ENCODE data around the gene SMIM29.
"Not testable (repeated sequence)": the region's sequence is repeated elsewhere in the genome, so short reads cannot be mapped to it uniquely, and the experiment has no call there.

The SMIM29 gene

DNA sequence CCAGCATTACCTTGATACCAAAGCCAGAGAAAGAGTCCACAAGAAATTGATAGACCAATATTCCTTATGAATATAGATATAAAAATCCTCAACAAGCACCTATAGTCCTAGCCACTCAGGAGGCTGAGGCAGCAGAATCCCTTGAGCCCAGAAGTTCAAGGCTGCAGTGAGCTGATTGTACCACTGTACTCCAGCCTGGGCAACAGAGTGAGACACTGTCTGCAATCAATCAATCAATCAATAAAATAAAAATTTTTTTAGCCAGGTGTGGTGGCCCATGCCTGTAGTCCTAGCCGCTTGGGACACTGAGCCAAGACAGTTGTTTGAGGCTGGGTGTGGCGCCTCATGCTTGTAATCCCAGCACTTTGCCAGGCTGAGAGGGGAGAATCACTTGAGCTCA is 18.9 kb upstream of the SMIM29 start:
- DNase-seq: no peak

- not testable (repeated sequence) for DNase-seq
Observed at GRCh38 chr6:34263484-34263883, 14.7 kb upstream of the SMIM29 start.

DNA sequence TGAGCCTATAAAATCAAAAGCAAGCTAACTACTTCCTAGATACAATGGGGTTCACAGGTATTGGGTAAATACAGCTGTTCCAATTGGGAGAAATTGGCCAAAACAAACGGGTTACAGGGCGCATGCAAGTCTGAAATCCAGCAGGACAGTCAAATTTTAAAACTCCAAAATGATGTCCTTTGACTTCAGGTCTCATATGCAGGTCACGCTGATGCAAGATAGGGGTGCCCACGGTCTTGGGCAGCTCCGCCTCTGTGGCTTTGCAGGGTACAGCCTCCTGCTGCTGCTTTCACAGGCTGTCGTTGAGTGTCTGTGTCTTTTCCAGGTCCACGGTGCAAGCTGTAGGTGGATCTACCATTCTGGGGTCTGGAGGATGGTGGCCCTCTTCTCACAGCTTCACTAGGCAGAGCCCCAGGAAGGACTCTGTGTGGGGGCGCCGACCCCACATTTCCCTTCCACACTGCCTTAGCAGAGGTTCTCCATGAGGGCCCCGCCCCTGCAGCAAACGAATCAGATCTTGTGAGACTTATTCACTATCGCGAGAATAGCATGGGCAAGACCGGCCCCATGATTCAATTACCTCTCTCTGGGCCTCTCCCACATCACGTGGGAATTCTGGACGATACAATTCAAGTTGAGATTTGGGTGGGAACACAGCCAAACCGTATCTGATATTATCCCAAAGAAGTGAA is 11.9 kb upstream of the SMIM29 start:
- DNase-seq: no peak

GRCh38 chr6:34259529-34260069 is 10.8 kb upstream of the SMIM29 start:
- DNase-seq: no peak

DNA sequence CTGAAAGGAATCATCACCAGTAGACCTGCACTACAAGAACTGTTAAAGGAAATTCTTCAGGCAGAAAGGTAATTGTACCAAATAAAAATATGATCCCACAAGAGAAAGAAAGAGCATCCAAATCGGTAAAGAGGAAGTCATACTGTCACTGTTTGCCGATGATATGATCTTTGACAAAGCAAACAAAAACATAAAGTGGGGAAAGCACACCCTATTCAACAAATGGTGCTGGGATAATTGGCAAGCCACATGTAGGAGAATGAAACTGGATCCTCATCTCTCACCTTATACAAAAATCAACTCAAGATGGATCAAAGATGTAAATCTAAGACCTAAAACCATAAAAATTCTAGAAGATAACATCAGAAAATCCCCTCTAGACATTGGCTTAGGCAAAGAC is 3.6 kb upstream of the SMIM29 start:
- DNase-seq: not testable (repeated sequence)

- DNase-seq: no peak
Observed at GRCh38 chr6:34249469-34250261, 859 bp upstream of the SMIM29 start.

DNA sequence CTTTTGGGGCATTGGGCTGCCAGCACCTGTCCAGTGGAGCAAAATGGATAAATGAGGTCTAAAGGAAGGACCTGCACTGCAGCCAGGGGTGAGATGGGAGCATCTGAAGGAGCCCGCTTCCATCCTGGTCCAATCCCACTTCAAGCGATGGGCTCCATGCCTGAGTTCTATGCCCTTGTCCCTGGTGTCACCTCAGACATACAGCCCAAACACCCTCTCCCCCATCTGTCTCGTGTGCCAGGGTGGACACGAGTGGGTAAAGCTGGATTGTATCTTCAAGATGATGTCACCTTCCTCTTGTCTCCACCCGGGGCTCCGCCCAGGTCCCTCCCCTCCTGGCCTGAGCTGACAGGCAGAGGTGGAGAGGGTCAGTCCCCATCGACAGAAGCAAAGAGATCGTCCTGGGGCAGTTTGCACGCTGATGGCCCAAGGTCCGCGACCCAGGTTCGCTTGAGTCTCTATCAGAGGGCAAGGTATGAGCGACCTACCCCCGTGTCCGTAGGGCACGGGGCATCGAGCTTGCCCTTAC is 544 bp downstream of the SMIM29 start:
- no peak for DNase-seq

DNA sequence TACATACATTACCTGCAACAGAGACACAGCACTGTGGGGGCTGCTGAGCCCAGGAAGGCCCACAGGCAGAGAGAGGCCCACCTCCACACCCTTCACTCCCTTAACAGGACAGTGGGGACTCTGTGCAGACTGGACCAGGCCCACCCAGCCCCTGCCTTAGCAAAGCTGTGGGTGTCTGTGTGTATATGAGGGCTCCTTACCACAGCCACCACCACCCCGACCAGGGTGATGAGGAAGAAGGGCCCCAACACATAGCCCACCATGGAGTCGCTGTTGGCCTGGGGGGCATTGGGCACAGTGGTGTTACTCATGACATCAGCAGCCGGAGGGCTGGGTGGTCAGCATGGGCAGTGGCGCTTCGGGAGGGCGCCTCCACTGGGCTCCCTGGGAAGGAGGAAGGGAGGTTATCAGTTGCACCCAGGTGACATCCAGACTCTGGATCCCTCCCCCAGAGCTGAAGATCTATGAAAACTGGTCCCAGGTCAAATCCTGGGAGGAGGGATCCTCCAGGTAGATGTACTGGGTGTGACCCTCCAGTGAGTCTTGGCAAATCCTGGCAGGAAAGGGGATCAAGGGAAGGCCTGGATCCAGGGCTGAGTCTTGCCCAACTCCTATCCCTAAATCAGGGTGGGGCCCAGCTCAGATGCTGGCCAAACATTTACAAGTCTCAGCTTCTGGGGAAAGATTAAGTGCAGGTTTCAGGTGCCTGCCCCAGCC is 1.2 kb downstream of the SMIM29 start:
- no peak for DNase-seq

- DNase-seq: no peak
Observed at GRCh38 chr6:34246563-34247391, 2.0 kb downstream of the SMIM29 start.

DNA sequence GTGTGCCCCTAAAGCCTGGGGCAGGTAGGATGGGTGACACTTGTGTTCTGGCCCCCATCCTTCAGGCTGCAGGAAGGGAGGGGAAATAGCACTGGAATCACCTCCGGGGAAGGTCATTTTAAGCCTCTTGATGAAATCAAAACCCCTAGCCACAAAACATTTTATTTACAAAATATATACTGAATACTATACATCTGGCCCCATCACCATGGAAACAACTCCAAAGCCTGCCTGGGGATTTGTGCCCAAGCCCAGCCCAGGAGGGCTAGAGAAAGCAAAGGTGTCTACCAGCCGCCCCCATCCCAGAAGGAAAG is 2.6 kb downstream of the SMIM29 start:
- DNase-seq: no peak

DNA sequence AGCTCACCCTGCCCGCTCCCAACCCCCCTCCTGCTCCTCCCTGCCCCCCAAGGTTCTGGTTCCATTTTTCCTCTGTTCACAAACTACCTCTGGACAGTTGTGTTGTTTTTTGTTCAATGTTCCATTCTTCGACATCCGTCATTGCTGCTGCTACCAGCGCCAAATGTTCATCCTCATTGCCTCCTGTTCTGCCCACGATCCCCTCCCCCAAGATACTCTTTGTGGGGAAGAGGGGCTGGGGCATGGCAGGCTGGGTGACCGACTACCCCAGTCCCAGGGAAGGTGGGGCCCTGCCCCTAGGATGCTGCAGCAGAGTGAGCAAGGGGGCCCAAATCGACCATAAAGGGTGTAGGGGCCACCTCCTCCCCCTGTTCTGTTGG is 3.1 kb downstream of the SMIM29 start:
- not testable (repeated sequence) for DNase-seq

GRCh38 chr6:34245032-34245760 is 3.6 kb downstream of the SMIM29 start:
- not testable (repeated sequence) for DNase-seq

DNA sequence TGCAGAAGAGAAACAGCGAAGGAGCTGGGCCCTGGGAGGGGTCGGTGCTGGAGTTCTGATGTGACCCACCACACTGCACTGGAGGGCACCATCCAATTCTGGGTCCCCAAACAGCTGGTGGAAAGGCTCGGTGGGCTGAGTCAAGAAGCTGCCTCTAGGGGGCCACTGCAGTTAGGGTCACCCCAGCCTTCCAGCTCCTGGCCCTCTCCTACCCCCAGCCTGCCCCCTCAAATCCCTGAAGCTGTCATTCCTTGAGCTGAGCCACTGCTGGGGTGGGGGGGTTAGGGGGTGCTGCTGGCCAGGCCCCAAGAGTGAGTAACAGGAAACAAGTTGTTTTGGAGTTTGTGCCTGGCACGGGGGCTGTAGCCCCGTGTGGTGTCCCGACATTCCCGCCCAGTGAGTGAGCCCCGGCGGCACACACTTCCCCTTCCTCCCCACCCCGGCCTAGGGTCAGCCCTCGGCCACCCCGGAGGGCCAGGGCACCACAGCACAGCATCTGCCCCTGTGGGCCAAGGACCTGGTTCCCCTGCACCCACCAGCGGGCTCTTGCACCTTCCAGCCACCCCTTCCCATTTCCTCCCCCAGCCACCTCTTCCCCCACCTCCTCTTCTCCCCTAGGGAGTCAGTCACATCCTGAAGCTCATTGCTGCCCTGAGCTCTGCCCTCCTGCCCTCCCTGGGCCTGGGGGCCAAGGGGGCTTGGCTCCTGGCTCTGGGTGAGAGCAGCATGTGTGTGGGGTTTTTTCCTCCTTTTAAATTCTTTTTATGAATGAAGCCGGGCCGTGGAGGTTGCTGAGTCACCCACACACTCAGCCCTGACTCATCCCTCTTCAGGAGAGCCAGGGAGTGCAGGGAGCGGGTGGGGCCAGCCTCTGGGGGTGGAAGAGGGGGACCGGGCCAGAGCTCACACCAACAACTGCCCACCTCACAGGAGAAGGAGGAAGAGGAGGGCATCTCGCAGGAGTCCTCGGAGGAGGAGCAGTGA is 4.6 kb downstream of the SMIM29 start:
- no peak for DNase-seq

DNA sequence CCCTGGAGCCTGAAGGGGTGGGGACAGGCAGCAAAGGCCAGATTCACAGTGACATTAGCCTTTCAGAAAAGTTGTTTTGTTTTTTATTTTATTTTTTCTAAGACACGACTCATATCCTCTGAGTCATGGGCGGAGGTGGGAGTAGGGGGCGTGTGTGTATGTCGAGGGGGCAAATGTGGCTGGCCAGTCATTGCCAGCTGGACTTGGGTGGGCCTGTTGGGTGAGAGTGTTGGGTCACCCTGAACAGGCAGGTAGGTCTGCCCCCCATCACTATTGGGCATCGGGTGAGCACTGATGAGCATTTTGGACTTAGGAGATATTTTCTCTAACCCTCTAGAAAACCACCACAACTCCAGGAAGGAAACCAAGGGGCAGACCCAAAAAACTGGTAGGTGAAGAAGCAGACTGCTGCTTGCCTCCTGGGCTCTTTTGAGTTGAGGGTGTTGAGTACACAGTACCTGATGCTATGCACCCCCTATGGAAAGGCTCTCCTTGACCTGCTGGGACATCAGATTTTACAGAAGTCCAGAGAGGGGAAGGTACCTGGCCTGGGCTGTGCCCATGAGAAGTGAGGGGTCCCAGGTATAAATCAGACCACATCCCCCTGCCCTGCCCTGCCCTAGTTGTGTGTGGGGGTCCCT is 5.6 kb downstream of the SMIM29 start:
- no peak for DNase-seq

DNA sequence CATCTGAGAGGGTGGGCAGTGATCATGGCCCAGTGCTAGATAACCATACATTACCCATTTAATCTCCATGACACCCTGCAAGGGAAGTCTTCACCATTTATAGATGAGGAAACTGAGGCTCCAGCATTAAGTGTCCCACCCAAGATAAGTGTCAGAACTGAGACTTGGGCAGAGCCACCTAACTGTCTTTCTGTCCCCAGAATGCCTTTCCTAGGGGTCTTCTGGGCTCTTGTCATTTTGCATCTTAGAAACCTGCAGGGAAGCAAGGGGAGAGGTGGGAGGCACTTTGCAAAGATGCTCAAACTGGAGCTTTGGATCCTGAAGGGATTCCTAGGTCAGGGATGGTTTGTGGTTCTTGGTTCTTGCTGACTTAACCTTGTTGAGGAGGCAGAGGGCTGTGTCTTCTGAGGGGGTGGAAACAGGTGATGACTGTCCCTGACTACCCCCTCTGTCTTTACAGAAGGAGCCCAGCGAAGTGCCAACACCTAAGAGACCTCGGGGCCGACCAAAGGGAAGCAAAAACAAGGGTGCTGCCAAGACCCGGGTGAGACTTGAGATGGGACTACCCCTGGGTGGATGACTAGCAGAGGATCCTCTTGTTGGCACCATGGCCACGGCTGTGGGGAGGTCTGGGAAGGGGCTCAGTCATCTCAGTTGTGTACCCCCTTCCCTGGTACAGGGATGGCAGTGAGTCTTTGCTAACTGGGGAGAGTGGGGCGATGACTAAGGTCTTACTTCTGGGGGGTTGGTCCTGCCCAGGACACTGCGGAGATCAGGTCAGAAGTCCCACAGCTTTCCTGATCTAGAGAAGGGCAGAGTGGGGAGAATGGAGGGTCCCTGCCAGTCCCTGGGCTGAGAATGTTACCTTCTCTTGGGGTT is 6.3 kb downstream of the SMIM29 start:
- DNase-seq: no peak

- DNase-seq: no peak
Observed at GRCh38 chr6:34241351-34242215, 7.2 kb downstream of the SMIM29 start.

DNA sequence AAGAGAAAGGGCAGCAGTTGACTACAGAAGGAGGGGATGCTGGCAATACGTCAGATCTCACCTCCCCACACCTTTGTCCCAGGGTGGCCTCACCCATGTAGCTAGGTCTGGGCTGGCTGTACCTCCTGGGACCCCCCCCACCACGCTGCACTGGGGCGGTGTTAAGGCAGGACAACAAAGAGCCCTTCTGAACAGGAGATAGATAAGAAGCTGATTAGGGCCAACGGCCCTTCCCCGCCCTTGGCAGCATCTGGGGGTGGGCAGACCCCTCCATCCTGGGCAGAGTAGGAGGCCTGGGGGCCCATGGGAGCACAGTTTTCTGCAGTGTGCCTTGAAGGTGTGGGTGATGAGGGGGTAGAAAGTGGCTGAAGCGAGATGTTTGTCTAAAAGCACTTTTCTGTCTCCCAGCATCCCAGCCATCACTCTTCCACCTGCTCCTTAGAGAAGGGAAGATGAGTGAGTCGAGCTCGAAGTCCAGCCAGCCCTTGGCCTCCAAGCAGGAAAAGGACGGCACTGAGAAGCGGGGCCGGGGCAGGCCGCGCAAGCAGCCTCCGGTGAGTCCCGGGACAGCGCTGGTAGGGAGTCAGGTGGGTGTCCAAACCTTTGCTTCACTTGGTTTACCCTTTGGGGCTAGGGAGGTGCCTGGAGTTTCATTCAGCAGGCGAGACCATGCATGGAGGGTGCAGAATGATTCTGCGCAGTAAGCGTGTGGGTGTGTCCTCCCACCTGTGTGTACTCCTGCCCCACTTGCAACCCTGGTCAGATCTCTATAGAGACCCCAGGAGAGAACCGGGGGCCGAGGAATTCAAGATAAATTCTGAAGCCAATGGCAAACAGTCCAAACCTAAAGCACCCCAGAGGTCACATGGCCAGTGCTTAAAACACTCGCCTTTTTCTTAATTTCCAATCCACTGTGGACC is 8.2 kb downstream of the SMIM29 start:
- no peak for DNase-seq

Measured in activated CD4-positive, alpha-beta T cell treated with anti-CD3 and anti-CD28 coated beads for 1 hour (primary cell).